GM18868 (cell line): ENCODE results near the gene DEXI.
"Not testable (repeated sequence)": the region's sequence is repeated elsewhere in the genome, so short reads cannot be mapped to it uniquely, and the experiment has no call there.

ENCODE experiments used
- ATAC-seq: cut with Tn5 transposase; IDR thresholded peaks from one replicate; pipeline ENCODE4 v1.9.1; 2021; ENCODE audit warnings: mild to moderate bottlenecking, moderate library complexity; ENCODE audit not compliant: unreplicated experiment

DEXI gene

GRCh38 chr16:10969615-10970014 is 27.3 kb upstream of the DEXI start:
- no peak for ATAC-seq

- ATAC-seq: no peak
These were observed 26.2 kb upstream of the DEXI start for GRCh38 chr16:10968498-10968897.

GRCh38 chr16:10967986-10968385 is 25.7 kb upstream of the DEXI start:
- no peak for ATAC-seq

DNA sequence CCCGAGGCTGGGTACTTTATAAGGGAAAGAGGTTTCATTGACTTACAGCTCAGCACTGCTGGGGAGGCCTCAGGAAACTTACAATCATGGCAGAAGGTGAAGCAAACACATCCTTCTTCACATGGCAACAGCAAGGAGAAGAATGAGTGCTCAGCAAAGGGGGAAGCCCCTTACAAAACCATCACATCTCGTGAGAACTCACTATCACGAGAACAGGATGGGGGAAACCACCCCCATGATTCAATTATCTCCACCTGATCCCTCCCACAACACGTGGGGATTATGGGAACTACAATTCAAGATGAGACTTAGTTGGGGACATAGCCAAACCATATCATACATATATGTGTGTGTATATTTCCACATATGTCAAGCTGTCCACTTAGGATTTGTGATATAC is 24.3 kb upstream of the DEXI start:
- ATAC-seq: not testable (repeated sequence)

DNA sequence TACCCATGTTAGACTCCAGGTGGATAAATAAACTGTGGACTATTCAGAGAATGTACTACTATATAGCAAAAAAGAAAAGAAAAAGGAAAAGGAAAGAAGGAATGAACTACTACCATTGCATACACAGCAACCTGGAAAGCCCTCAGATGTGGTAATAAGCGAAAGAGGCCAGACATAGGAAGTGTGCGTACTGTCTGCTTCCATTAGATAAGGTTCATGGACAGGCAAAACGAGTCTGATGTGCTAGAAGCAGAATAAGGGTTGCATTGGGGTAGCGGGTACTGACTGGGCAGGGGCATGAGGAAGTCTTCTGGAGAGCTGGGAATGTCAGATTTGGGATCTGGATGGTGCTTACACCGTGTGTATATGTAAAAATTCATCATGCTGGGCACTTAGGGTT is 23.9 kb upstream of the DEXI start:
- no peak for ATAC-seq

DNA sequence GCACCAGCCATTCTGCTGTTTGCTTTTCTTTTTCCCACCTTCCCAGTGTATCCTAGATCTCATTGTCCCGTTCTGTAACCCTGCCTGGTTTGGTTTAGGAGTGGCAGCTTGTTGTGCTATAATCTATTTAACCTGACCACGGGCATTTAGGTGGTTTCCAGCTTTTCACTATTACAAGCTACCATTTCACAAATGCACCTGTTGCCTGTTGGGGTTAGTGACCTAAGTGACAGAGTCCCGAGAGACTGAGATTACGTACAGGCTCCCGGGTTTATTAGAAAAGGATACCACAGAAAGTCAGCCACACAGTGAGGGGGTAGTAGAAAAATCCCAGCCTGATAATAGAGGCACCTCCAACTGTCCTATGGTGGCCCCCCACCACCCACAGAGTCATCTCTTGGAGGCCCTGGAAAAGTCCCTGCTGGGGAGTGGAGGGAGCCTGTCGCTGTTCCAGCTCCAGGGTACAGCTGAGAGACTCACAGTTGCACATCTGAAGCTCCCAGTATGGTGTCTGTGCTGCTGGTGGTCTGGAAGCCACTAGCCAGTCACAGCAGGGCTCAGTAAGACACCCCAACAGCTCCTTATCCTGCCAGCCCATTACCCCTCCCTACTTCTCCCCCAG is 23.3 kb upstream of the DEXI start:
- ATAC-seq: peak; percentile 62

DNA sequence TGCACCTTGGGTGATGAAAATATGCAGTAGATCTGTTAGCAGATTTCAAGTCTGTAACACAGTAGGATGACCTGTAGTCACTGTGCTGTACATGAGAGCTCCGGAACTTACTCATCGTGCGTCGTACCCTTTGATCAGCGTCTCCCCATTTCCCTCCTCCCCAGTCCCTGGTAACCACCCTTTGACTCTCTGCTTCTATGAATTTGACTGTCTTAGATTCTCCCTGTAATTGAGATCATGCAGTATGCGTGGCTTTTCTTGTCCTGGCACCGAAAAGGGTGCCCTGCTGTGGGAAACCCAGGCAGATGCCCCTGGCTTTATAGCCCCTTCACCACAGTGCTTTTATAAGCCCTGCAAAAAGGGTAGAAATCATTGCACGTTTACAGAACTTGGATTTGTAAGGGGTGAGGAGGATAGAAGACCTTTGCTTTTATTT is 22.6 kb upstream of the DEXI start:
- ATAC-seq: peak; percentile 65

- peak; percentile 30 for ATAC-seq
These were observed 22.0 kb upstream of the DEXI start for GRCh38 chr16:10964039-10964890.

DNA sequence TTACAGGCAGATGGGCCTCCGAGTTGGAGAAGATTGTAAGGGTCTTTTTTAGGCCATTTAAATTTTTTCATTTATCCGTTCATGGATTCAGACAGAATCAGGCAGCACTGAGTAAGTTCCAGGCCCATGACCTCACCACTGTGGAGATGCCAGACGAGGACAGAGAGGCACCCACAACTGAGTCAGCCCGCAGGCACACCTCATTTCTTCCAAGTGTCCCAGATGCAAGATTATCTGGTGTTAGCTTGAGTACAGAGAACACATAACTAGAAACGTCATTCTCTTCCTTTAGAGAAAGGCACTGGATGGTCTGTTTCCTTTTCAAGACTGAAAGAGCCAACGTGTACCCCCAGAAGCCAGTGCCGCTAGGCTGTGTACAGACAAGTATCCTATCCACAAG is 19.0 kb upstream of the DEXI start:
- ATAC-seq: no peak

- no peak for ATAC-seq
These were observed 16.9 kb upstream of the DEXI start for GRCh38 chr16:10959161-10959560.

- ATAC-seq: peak; percentile 54
These were observed 15.7 kb upstream of the DEXI start for GRCh38 chr16:10957771-10958482.

- no peak for ATAC-seq
These were observed 12.6 kb upstream of the DEXI start for GRCh38 chr16:10954903-10955302.

GRCh38 chr16:10951026-10951425 is 8.8 kb upstream of the DEXI start:
- no peak for ATAC-seq

DNA sequence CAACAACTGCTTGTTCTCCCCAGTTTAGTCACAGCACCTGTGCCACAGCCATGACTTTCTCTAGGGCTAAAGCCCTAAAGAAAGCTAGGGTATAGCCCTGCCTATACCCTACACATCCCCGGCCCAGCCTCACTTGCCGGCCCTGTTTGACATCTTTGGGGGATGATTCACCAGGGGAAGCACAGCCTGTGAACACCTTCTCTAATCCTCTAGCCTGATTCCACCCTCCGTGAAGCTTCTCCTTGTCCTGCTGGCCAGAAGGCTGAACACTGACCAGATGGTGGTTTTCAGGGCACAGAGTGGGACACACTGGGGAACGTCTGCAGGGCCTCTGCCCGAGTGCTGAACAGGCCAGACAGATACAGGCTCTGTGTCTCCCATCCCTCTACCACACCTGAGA is 8.1 kb upstream of the DEXI start:
- ATAC-seq: no peak

GRCh38 chr16:10949424-10949970 is 7.2 kb upstream of the DEXI start:
- ATAC-seq: peak; percentile 84

GRCh38 chr16:10947211-10947787 is 5.0 kb upstream of the DEXI start:
- no peak for ATAC-seq

- no peak for ATAC-seq
These were observed 4.0 kb upstream of the DEXI start for GRCh38 chr16:10946308-10946707.

DNA sequence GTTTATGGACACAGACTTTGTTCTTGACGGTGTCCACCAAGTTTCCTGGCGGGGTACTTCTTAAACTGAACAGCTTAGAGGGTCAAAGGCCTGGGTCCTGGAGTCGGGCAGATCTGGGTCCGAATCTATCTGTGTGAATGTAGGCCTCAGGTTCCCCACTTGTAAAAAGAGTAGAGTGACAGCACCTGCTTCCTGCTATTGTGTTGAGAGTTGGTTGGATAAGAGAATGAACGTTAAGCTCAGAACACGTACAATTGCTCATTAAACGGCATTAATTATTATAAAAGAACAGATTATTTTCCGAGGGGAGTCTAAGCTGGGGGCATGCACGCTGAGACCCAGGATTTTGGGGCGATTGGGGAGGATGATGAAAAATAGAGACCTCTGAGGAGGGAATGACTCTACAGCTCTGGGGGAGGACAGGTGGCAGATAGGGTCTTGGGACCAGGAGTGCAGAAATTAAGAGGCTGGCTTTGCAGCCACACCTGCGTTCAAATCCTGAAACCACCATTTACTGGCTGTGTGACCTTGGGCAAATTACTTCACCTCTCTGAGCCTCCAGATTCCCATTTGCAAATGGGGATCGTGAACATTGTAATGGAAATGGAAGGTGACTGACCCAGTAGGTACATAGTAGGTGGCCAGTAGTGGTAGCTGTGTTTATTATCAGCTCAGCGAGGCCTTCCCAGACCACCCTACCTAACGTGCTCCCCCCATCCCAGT is 3.0 kb upstream of the DEXI start:
- no peak for ATAC-seq

DNA sequence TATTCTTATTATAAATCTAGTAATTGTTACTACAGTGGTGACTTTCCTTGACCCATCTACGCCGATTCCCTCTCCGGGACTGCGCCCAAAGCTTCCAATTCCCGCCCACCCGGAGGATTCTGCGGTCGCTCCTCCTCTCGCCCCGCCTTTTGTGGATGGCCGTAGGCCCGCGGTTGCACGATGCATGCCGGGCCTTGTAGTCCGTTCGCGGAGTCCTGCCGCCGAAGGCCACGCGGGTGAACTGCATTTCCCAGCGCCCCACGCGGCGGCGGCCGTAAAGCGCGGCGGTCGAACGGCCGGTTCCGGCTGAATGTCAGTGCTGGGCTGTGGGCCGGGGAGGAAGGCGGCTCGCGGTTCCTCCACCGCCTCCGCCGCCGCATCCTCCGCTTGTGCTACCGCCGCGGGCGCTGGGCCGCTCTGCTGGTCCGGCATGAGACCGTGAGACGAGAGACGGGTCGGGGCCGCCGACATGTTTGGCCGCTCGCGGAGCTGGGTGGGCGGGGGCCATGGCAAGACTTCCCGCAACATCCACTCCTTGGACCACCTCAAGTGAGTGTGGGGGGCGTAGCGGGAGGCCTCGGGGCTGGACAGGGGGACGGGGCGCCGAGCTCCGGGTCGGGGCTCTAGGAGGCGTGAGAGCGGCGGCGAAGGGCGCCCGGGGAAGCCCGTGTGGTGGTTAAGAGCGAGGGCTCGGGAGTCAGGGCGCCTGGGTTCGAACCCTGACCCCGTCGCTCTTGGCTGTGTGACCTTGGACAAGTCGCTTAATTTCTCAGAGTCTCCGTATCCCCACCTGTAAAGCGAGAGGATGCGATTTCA is 2.2 kb upstream of the DEXI start, which contains the start of gene CLEC16A:
TSS of gene CLEC16A (plus strand) at position 316 of the 816 bp plus-strand sequence. CDS start at position 470, 154 bp downstream.
- ATAC-seq: peak; percentile 72

- no peak for ATAC-seq
These were observed 741 bp upstream of the DEXI start for GRCh38 chr16:10943064-10943353.
